SK-N-SH treated with all-trans-retinoic acid at 6 μM for 48 hours (cell line): ENCODE data around the gene TUT7.

Source experiments
- PATZ1 ChIP-seq: fragments of 250-450 bp; sonication (Bioruptor Pico); IDR thresholded peaks from 2 replicates; pipeline ENCODE4 v1.8.0; 2020; ENCODE audit warnings: mild to moderate bottlenecking, moderate library complexity, borderline replicate concordance
- RARB ChIP-seq: fragments of 250-450 bp; sonication (Bioruptor Pico); IDR thresholded peaks from 2 replicates; pipeline ENCODE4 v1.8.0; 2021; ENCODE audit warnings: mild to moderate bottlenecking, moderate library complexity
- ZNF70 ChIP-seq: fragments of 450-650 bp; formaldehyde crosslinking; IDR thresholded peaks from 2 replicates; pipeline ENCODE4 v1.5.0; 2020; ENCODE audit warnings: mild to moderate bottlenecking, moderate library complexity

GRCh38 chr9:86315078-86315477 is 39.1 kb downstream of the TUT7 start:
- TF ChIP-seq RARB (CRISPR knock-in tag), result no peak
- TF ChIP-seq ZNF70, result no peak
- no peak for TF ChIP-seq PATZ1
